ENCODE results near the gene SH2B2.

SH2B2 gene

GRCh38 chr7:102286237-102287110 lies at the start of gene SH2B2:
Gene SH2B2, plus strand, starts transcription at chr7:102286868. Its CDS starts 13,683 bp downstream, at chr7:102300551.
- peak; percentile 69 for DNase-seq

- DNase-seq, result no peak
These were observed 47.4 kb upstream of the SH2B2 start for GRCh38 chr7:102239206-102239820.

GRCh38 chr7:102241431-102241830 lies 45.2 kb upstream of the SH2B2 start:
- DNase-seq, result no peak

GRCh38 chr7:102244601-102245000 lies 42.1 kb upstream of the SH2B2 start:
- DNase-seq, result no peak

- DNase-seq, result no peak
These were observed 38.6 kb upstream of the SH2B2 start for GRCh38 chr7:102248081-102248455.

- no peak for DNase-seq
These were observed 37.9 kb upstream of the SH2B2 start for GRCh38 chr7:102248456-102249395.

- no peak for DNase-seq
These were observed 34.9 kb upstream of the SH2B2 start for GRCh38 chr7:102251531-102252365.

GRCh38 chr7:102252366-102252982 lies 34.2 kb upstream of the SH2B2 start:
- no peak for DNase-seq

GRCh38 chr7:102253066-102253972 lies 33.3 kb upstream of the SH2B2 start:
- no peak for DNase-seq

GRCh38 chr7:102253973-102254370 lies 32.7 kb upstream of the SH2B2 start:
- no peak for DNase-seq

- no peak for DNase-seq
These were observed 32.1 kb upstream of the SH2B2 start for GRCh38 chr7:102254521-102254920.

- DNase-seq, result no peak
These were observed 31.2 kb upstream of the SH2B2 start for GRCh38 chr7:102255501-102255900.

- no peak for DNase-seq
These were observed 30.8 kb upstream of the SH2B2 start for GRCh38 chr7:102255916-102256315.

GRCh38 chr7:102258073-102258748 lies 28.5 kb upstream of the SH2B2 start:
- no peak for DNase-seq

- peak; percentile 23 for DNase-seq
These were observed 27.9 kb upstream of the SH2B2 start for GRCh38 chr7:102258749-102259107.

GRCh38 chr7:102260856-102261255 lies 25.8 kb upstream of the SH2B2 start:
- no peak for DNase-seq

- no peak for DNase-seq
These were observed 25.2 kb upstream of the SH2B2 start for GRCh38 chr7:102261451-102261850.

- DNase-seq, result no peak
These were observed 24.1 kb upstream of the SH2B2 start for GRCh38 chr7:102262546-102262945.

GRCh38 chr7:102264367-102264891 lies 22.2 kb upstream of the SH2B2 start:
- DNase-seq, result peak; percentile 45

- DNase-seq, result no peak
These were observed 20.1 kb upstream of the SH2B2 start for GRCh38 chr7:102266541-102266940.

All from EL (cell line).